SK-N-SH (cell line): Measurements from ENCODE around the gene SEMA4D. TPM values are rescaled to one million over a fixed set of nuclear protein-coding genes. Genes with fewer than 3 reads are reported as not detected.

Experiments
- CTCF ChIA-PET: fragments of 300-600, 350-600 bp; formaldehyde crosslinking; extraction: SDS; loops from one replicate; lab custom pipeline; 2021; lab: Yijun Ruan, JAX
- POLR2A ChIA-PET: fragments of 350-600 bp; sonication (Branson Sonifier 250); formaldehyde crosslinking; extraction: SDS; loops from one replicate; lab custom pipeline; 2020; ENCODE audit warnings: antibody characterized with exemption, inconsistent platforms; lab: Yijun Ruan, JAX
- DNase-seq: peaks from one replicate; pipeline ENCODE4 v3.0.0; 2012
- H2AFZ ChIP-seq: fragments of 200-600 bp; sonication (generic); 2 replicates; pipeline ENCODE4 v1.8.1; 2016; ENCODE audit warnings: antibody characterized with exemption, mild to moderate bottlenecking, low read depth
- H3F3A ChIP-seq: fragments of 200-600 bp; sonication (generic); replicated peaks from 2 replicates; pipeline ENCODE3; 2016; ENCODE audit warnings: antibody characterized with exemption, mild to moderate bottlenecking; ENCODE audit not compliant: insufficient read depth
- H3K27ac ChIP-seq, 2 experiments: fragments of 200-500 bp in 1 of 2; fragments of 200-600 bp in 1 of 2; sonication (Bioruptor generic) in 1 of 2; sonication (generic), shearing (Covaris generic) in 1 of 2; 2 replicates each; pipeline versions ENCODE4 v1.5.1 to v1.6.1; 2014 to 2016; ENCODE audit warnings: low read depth in 2 of 2, inconsistent platforms in 1 of 2, low read length in 1 of 2, mild to moderate bottlenecking in 1 of 2, mixed read lengths in 1 of 2
- H3K27me3 ChIP-seq: fragments of 200-600 bp; sonication (generic), shearing (Covaris generic); 2 replicates; pipeline ENCODE4 v1.6.1; 2016; ENCODE audit warnings: mixed run types; ENCODE audit not compliant: insufficient read depth
- H3K36me3 ChIP-seq, 2 experiments: fragments of 200-500 bp in 1 of 2; fragments of 200-600 bp in 1 of 2; sonication (Bioruptor generic) in 1 of 2; sonication (generic) in 1 of 2; replicated peaks in 1 of 2; 2 replicates each; pipeline versions ENCODE3 to v1.5.1; 2014 to 2016; ENCODE audit warnings: low read length in 1 of 2, mild to moderate bottlenecking in 1 of 2; ENCODE audit not compliant: insufficient read depth in 2 of 2, control insufficient read depth in 1 of 2
- H3K4me1 ChIP-seq, 2 experiments: fragments of 200-500 bp in 1 of 2; fragments of 200-600 bp in 1 of 2; sonication (Bioruptor generic) in 1 of 2; sonication (generic), shearing (Covaris generic) in 1 of 2; 2 replicates each; pipeline versions ENCODE4 v1.5.1 to v1.6.1; 2014 to 2016; ENCODE audit warnings: low read depth in 1 of 2, low read length in 1 of 2, mixed run types in 1 of 2; ENCODE audit not compliant: insufficient read depth in 2 of 2, control insufficient read depth in 1 of 2
- H3K4me2 ChIP-seq: fragments of 200-600 bp; sonication (generic), shearing (Covaris generic); 2 replicates; pipeline ENCODE4 v1.6.1; 2017; ENCODE audit warnings: mixed run types
- H3K4me3 ChIP-seq, 2 experiments: fragments of 200-500 bp in 1 of 2; fragments of 200-600 bp in 1 of 2; sonication (Bioruptor generic) in 1 of 2; sonication (generic), shearing (Covaris generic) in 1 of 2; 2 replicates each; pipeline versions ENCODE4 v1.5.1 to v1.8.1; 2014 to 2016; ENCODE audit warnings: low read depth in 2 of 2, inconsistent platforms in 1 of 2, low read length in 1 of 2, mild to moderate bottlenecking in 1 of 2, mixed read lengths in 1 of 2, moderate library complexity in 1 of 2
- H3K79me2 ChIP-seq: fragments of 200-600 bp; sonication (generic); 2 replicates; pipeline ENCODE4 v1.8.1; 2017; ENCODE audit warnings: mild to moderate bottlenecking; ENCODE audit not compliant: insufficient read depth
- H3K9ac ChIP-seq: fragments of 200-600 bp; sonication (generic); 2 replicates; pipeline ENCODE4 v1.6.1; 2017; ENCODE audit warnings: mixed run types
- H3K9me2 ChIP-seq: fragments of 200-600 bp; sonication (generic); 2 replicates; pipeline ENCODE4 v1.6.1; 2017; ENCODE audit warnings: mixed run types
- H3K9me3 ChIP-seq: fragments of 200-600 bp; sonication (generic); 2 replicates; pipeline ENCODE4 v1.6.1; 2017; ENCODE audit warnings: mixed run types, mild to moderate bottlenecking, moderate library complexity
- H4K20me1 ChIP-seq: fragments of 200-600 bp; sonication (generic); 2 replicates; pipeline ENCODE4 v1.6.1; 2017; ENCODE audit warnings: mild to moderate bottlenecking, mixed run types; ENCODE audit not compliant: insufficient read depth
- CTCF ChIP-seq: fragments of 200-600 bp; sonication (generic); IDR thresholded peaks from 2 replicates; pipeline ENCODE4 v1.6.1; 2017; ENCODE audit warnings: antibody characterized with exemption, mild to moderate bottlenecking, moderate library complexity
- EP300 ChIP-seq, 2 experiments: IDR thresholded peaks; 2 replicates each; pipeline versions ENCODE4 v1.4.0 to v1.6.1; 2012; ENCODE audit warnings: borderline replicate concordance in 1 of 2, low read depth in 1 of 2, low read length in 1 of 2
- FOSL2 ChIP-seq: IDR thresholded peaks from 2 replicates; pipeline ENCODE4 v1.4.0; 2012; ENCODE audit warnings: low read depth, mild to moderate bottlenecking, moderate library complexity, borderline replicate concordance
- FOXM1 ChIP-seq: IDR thresholded peaks from 2 replicates; pipeline ENCODE4 v1.4.0; 2012; ENCODE audit warnings: low read depth, mild to moderate bottlenecking
- JUND ChIP-seq: IDR thresholded peaks from 2 replicates; pipeline ENCODE4 v1.4.0; 2012
- MEF2A ChIP-seq: IDR thresholded peaks from 2 replicates; pipeline ENCODE4 v1.4.0; 2012; ENCODE audit warnings: low read depth, borderline replicate concordance
- MXI1 ChIP-seq: IDR thresholded peaks from 2 replicates; pipeline ENCODE4 v1.6.1; 2012; ENCODE audit warnings: mild to moderate bottlenecking, low read depth, low read length, improper control_type of control experiment
- RCOR1 ChIP-seq: fragments of 150-350 bp; IDR thresholded peaks from 2 replicates; pipeline ENCODE4 v1.6.1; 2017; ENCODE audit warnings: antibody characterized with exemption, low read length
- RXRA ChIP-seq: IDR thresholded peaks from 2 replicates; pipeline ENCODE4 v1.4.0; 2012; ENCODE audit warnings: low read depth, mild to moderate bottlenecking, borderline replicate concordance
- SIN3A ChIP-seq: IDR thresholded peaks from 2 replicates; pipeline ENCODE4 v1.6.1; 2012; ENCODE audit warnings: low read depth, mild to moderate bottlenecking, low read length, moderate library complexity, borderline replicate concordance
- SMC3 ChIP-seq: IDR thresholded peaks from 2 replicates; pipeline ENCODE4 v1.6.1; 2012; ENCODE audit warnings: low read depth, low read length, improper control_type of control experiment
- TAF1 ChIP-seq: IDR thresholded peaks from 2 replicates; pipeline ENCODE4 v1.6.1; 2012; ENCODE audit warnings: low read depth, mild to moderate bottlenecking, low read length, moderate library complexity, borderline replicate concordance
- USF2 ChIP-seq: fragments of 150-350 bp; IDR thresholded peaks from 2 replicates; pipeline ENCODE4 v1.6.1; 2017; ENCODE audit warnings: antibody characterized with exemption, low read length, low read depth, borderline replicate concordance
- YY1 ChIP-seq: IDR thresholded peaks from 2 replicates; pipeline ENCODE4 v1.4.0; 2012; ENCODE audit warnings: low read depth, mild to moderate bottlenecking
- ZBTB33 ChIP-seq: IDR thresholded peaks from 2 replicates; pipeline ENCODE4 v1.4.0; 2012; ENCODE audit warnings: low read depth, borderline replicate concordance
- WGBS: methylation state at CpG from one replicate; pipeline ENCODE4 v1.1.6; 2017; ENCODE audit warnings: low lambda C conversion rate; 5-methylcytosine and 5-hydroxymethylcytosine counted together
- polyA plus RNA-seq, 3 experiments: library from polyadenylated mRNA; depleted of rRNA; stranded (reverse); fragments of >200 nt; gene quantifications; 2 replicates each; pipeline ENCODE4 v1.2.3, GENCODE V29; 2012
- TF ChIP-seq, protein P1 (sequence below): IDR thresholded peaks from 2 replicates; pipeline ENCODE4 v1.4.0; 2012; ENCODE audit warnings: low read depth
- TF ChIP-seq, protein P2 (sequence below): fragments of 150-350 bp; IDR thresholded peaks from 2 replicates; pipeline ENCODE4 v1.6.1; 2016; ENCODE audit warnings: mild to moderate bottlenecking, low read depth, low read length
- TF ChIP-seq, protein P3 (sequence below): IDR thresholded peaks from 2 replicates; pipeline ENCODE4; 2012

The SEMA4D gene
- polyA plus RNA-seq, 1 of the 3 experiments (the other 2 are of a cell fraction), result 4.8 TPM

- no peaks in the 10 kb centered on the region for H3F3A ChIP-seq
- TF ChIP-seq JUND, result no peak
- TF ChIP-seq SIN3A, result no peak
- TF ChIP-seq EP300 (IDR thresholded peaks at IDR 0.05; ENCODE audit: borderline replicate concordance in 1 of 2, low read depth in 1 of 2, low read length in 1 of 2), result no peak
- no peak for TF ChIP-seq RXRA
- no peak for TF ChIP-seq FOXM1
- TF ChIP-seq TAF1, result no peak
- TF ChIP-seq, protein P1, sequence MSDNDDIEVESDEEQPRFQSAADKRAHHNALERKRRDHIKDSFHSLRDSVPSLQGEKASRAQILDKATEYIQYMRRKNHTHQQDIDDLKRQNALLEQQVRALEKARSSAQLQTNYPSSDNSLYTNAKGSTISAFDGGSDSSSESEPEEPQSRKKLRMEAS, result no peak
- no peak for TF ChIP-seq USF2
- TF ChIP-seq MEF2A, result no peak
- TF ChIP-seq, protein P2, sequence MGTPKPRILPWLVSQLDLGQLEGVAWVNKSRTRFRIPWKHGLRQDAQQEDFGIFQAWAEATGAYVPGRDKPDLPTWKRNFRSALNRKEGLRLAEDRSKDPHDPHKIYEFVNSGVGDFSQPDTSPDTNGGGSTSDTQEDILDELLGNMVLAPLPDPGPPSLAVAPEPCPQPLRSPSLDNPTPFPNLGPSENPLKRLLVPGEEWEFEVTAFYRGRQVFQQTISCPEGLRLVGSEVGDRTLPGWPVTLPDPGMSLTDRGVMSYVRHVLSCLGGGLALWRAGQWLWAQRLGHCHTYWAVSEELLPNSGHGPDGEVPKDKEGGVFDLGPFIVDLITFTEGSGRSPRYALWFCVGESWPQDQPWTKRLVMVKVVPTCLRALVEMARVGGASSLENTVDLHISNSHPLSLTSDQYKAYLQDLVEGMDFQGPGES, result no peak
- TF ChIP-seq MXI1, result no peak
- POLR2A ChIA-PET, result interaction anchor here (0.6 kb wide), 1 partner anchor 43 kb away, joined by 3 read pairs; no protein-coding TSS in a partner anchor
- CTCF ChIA-PET, result no interaction called here
- no peaks in the 10 kb centered on the region for H3K36me3 ChIP-seq
- H3K4me2 ChIP-seq, result no peak overlapping the region
- no peak overlapping the region for H3K4me3 ChIP-seq
- no peaks in the 10 kb centered on the region for H3K9me3 ChIP-seq
- no peak overlapping the region for H2AFZ ChIP-seq
- no peak for DNase-seq
- no peaks in the 10 kb centered on the region for H4K20me1 ChIP-seq
- no peaks in the 10 kb centered on the region for H3K27me3 ChIP-seq
- H3K9me2 ChIP-seq, result no peaks in the 10 kb centered on the region
- WGBS, result 82% methylated on average over 8 of the region's 8 CpGs
- H3K27ac ChIP-seq, result no peak overlapping the region
- H3K9ac ChIP-seq, result no peak overlapping the region
- no peaks in the 10 kb centered on the region for H3K79me2 ChIP-seq
- H3K4me1 ChIP-seq, result peaks cover 0 to 67% of the 10 kb centered on the region in 2 experiments; a peak in 2 of 4 replicates
These were observed 87.9 kb downstream of the SEMA4D start for GRCh38 chr9:89410022-89410421.

GRCh38 chr9:89409466-89409865 lies 88.4 kb downstream of the SEMA4D start:
- DNase-seq, result no peak
- Histone ChIP-seq H3K9me3 (no peaks in the 10 kb centered on the region), H3K4me1 (peaks cover 0 to 62% of the 10 kb centered on the region in 2 experiments; a peak in 2 of 4 replicates), H3F3A (no peaks in the 10 kb centered on the region), H4K20me1 (no peaks in the 10 kb centered on the region), H3K79me2 (no peaks in the 10 kb centered on the region), H3K36me3 (no peaks in the 10 kb centered on the region), H2AFZ (no peak overlapping the region), H3K4me3 (no peak overlapping the region), H3K9ac (no peak overlapping the region), H3K4me2 (no peak overlapping the region), H3K27me3 (no peaks in the 10 kb centered on the region), H3K9me2 (no peaks in the 10 kb centered on the region), H3K27ac (peak overlapping the region in 1 of 2 experiments; percentile 25; a peak in 1 of 4 replicates)
- CTCF ChIA-PET, result no interaction called here
- POLR2A ChIA-PET, result no interaction called here
- WGBS, result 91% methylated on average over 4 of the region's 4 CpGs
- TF ChIP-seq JUND (no peak), USF2 (no peak), SMC3 (no peak), MXI1 (no peak), ZBTB33 (no peak), FOSL2 (no peak), RCOR1 (no peak), FOXM1 (no peak), CTCF (no peak), EP300 (IDR thresholded peaks at IDR 0.05; ENCODE audit: borderline replicate concordance in 1 of 2, low read depth in 1 of 2, low read length in 1 of 2) (no peak), RXRA (no peak), YY1 (no peak)
- TF ChIP-seq, protein P3, sequence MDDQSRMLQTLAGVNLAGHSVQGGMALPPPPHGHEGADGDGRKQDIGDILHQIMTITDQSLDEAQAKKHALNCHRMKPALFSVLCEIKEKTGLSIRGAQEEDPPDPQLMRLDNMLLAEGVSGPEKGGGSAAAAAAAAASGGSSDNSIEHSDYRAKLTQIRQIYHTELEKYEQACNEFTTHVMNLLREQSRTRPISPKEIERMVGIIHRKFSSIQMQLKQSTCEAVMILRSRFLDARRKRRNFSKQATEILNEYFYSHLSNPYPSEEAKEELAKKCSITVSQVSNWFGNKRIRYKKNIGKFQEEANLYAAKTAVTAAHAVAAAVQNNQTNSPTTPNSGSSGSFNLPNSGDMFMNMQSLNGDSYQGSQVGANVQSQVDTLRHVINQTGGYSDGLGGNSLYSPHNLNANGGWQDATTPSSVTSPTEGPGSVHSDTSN, result no peak
- TF ChIP-seq, protein P1, result no peak
